HG03521 (cell line): ENCODE measurements around the gene CD300E.

Experiments used
- ATAC-seq: cut with Tn5 transposase; IDR thresholded peaks from one replicate; pipeline ENCODE4 v1.9.1; 2021; ENCODE audit warnings: mild to moderate bottlenecking, moderate library complexity; ENCODE audit not compliant: unreplicated experiment

The CD300E gene, protein sequence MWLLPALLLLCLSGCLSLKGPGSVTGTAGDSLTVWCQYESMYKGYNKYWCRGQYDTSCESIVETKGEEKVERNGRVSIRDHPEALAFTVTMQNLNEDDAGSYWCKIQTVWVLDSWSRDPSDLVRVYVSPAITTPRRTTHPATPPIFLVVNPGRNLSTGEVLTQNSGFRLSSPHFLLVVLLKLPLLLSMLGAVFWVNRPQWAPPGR

GRCh38 chr17:74623693-74624093 is at the start of gene CD300E:
CD300E (minus strand) TSS chr17:74623738; CDS start chr17:74623621, 117 bp downstream.
- no peak for ATAC-seq

GRCh38 chr17:74671031-74671771 is 47.7 kb upstream of the CD300E start:
- ATAC-seq, result no peak

DNA sequence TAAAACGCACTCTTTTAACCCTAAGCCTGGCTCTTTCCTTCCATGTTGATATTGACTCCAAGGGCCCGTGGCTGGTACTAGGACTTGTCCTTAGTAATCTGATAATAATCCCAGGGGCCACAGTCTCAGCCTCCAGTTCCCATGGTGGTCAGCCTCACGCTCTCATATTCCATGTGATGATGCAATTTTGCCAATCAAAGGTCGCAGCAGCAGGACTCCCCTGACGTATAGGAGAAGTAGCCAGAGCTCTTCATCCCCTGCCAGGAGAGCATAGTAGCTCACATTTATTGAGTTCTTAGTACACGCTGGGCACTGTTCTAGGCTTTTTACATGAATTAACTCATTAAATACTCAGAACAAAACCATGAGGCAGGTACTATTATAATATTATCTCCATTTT is 46.8 kb upstream of the CD300E start:
- ATAC-seq, result no peak

DNA sequence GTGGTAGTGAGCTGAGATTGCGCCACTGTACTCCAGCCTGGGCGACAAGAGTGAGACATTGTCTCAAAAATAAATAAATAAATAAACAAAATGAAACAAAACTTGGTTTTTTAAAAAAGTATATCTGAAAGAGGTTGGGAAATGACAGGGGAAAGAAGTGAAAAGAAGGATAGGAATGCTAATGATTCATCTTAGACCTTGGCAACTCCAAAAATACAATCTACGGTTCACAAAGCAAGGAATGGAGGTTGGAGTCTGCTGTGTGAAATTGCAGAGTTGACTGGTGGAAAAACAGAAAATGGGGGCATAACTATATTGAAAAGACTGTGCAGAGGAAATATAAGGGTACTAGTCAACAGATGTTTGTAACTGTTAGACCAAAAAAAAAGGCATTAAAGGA is 40.0 kb upstream of the CD300E start:
- no peak for ATAC-seq

GRCh38 chr17:74659889-74660288 is 36.4 kb upstream of the CD300E start:
- ATAC-seq, result no peak

DNA sequence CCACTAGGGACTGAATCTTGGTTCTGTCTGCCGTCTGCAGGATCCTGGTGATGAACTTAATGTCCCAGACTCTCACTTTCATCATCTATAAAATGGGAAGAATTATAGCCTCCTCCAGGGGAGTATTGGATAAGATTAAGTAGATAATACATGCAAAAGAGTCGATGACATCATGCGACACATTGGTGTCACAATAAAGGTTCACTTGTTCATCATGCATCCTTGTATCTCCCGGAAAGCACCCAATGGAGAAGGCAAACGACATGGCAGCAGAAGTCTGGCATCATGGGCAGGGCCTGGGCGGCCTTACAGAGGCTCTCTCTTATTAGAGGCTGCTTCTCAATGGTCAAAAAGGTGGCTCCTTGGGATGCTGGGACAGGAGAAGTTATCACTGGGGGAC is 35.1 kb upstream of the CD300E start:
- no peak for ATAC-seq

DNA sequence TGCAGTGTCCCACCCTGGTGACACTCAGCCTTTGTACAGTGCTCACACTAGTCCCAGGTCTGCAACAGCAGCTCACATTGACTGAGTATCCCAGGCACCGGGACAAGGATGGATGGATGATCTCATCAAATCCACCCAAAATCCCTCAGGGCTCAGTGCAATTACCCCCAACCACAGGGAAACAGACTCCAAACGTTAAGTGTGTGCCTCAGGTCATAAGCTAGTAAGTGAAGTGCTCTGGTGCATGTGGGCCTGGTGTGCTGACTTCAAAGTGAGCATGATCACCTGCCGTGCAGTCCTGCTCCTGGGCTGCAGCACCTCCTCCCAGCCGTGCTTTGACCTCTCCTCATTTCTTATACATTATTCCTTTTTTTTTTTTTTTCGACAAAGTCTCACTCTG is 31.2 kb upstream of the CD300E start:
- no peak for ATAC-seq

GRCh38 chr17:74652020-74652419 is 28.5 kb upstream of the CD300E start:
- ATAC-seq, result no peak

DNA sequence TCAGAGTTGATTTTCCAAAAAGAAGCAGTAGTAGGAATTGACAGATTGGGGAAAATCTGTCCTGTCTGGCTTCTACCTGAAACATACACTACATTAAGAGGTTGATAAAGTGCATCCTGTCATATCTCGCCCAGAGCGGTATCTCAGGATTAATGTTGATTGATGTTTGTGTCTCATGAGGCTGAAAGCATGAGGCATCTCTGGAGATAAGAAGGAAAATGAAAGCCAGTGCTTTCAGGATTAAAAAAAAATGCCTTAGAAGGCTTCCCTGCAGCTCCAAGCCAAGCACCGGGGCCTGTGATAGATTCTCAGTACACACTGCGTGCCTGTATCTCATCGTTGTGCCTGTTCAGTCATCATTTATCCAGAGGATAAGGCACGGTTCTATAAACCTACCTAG is 26.4 kb upstream of the CD300E start:
- ATAC-seq, result no peak

GRCh38 chr17:74647871-74648672 is 24.5 kb upstream of the CD300E start:
- no peak for ATAC-seq

DNA sequence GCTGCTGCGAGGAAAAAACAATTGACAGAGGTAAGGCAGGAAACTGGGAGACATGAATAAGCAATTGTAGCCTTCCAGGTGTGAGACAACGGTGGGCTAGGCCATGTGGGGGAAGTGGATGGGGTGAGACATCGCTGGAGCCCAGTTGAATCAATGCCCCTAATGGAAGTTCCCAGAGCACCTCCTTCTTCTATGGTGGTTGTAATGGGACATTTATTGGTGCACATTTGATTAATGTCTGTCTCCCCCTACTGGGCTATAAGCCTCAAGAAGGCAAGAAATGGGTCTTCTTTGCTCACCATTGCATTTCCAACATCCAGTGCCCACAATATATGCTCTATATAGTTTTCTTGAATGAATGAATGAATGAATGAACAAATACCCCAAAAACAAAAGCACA is 22.7 kb upstream of the CD300E start:
- ATAC-seq, result no peak

DNA sequence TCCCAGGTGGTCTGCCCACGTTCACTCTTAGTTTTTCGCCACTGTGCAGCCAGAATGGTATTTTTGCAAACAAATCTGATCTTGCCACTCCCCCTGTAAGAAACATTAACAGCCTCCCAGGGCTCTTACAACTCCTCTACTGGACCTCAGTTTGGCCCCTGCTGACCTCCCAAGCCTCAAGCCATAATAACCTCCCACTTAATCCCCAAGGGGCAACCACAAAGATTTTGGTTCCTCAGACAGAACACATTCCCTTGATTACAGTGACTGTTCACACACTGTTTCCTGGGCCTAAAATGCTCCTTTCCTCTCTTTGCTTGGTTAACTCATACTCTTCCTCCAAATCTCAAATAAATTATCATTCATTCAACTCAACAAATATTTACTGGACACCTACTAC is 21.5 kb upstream of the CD300E start:
- no peak for ATAC-seq

DNA sequence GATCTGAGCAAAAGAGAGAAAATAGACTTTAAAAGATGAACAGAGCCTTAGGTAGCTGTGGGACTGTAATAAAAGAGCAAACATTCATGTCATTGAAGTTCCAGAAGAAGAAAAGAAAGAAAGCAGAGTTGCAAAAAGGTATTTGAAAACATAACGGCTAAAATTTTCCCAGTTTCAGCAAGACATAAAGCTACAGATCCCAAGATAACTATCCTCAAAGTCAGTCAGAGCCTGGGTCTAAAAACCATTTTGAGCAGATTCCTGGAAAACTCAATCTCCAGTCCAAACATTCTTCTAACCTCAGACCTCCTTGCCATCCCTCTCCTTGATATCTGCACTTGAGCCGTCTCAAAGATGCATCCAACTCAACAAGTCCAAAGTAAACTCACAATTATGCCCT is 20.9 kb upstream of the CD300E start:
- ATAC-seq, result no peak

- ATAC-seq, result no peak
Measured at GRCh38 chr17:74643826-74644225, 20.3 kb upstream of the CD300E start.

- no peak for ATAC-seq
Measured at GRCh38 chr17:74642995-74643394, 19.5 kb upstream of the CD300E start.

DNA sequence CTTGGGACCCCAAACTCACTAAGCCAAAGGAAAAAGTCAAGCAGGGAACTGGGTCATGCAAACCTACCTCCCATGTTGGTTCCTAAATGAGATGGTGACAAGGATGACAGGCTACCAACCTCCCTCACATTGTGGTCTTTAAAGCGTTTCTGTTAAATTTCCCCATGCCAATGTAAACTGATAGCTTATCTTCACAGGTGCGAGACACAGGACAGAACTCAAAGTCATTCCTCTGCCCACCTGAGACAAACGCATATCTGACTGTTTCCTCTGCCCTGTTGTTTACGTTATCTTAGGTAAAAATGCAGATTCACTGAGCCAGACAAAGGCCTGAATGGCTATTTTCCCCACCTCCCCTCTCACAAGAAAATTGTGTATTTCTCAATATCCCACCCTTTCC is 19.0 kb upstream of the CD300E start:
- ATAC-seq, result no peak

- no peak for ATAC-seq
Measured at GRCh38 chr17:74641958-74642298, 18.4 kb upstream of the CD300E start.

DNA sequence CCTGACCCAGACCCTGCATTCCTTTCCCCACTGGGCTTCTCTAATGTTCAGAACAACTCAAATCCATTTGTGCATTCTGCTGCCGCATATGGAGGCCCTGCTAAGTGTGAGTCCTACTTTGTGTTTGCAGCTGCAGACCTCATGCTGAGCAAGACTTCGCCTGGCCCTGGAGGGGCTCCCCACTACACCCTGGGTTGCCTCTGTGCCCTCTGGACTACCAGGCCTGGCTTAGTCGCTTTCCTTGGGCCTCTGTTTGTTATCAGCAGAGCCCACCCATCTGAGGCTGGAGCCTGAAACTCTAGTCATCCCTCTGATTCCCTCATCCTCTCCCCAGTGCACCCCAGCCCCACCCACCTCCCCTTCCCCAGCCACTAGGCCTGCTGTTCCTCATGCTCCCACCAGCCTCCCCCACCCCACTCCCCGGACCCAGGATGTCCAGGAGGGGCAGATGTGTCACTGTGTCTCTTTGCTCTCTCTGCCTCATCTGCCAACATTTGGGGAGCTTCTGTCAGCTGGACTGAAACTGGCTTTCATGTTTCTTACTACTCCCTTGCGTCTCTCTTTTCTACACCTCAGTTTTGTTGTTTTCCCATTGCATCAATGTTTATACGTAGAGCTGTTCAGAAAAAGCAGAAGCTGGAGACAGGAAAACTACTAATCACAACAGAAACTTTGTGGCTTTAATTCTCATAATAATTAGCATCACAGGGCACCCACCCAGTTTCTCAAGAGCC is 17.9 kb upstream of the CD300E start:
- ATAC-seq, result no peak

DNA sequence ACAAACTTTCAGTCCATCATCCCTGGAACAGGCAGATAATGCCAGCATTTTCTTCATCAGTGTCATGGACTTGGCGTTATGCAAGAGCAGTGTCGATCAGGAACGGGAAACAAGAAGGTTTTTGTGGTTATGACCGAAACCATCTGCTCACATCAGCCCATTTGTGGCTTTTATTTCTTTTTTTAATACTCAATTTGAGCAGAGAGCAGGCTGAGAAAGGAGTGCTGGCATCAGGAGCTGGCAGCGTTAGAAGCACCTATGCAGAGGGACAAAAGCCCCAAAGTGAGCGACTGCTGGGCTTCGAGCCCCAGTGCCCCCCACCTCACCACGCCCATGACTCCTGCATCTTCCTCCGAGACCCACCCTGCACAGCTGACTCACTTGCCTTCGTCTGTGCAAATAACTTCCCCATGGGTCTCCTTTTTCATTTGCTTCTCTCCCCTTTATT is 16.2 kb upstream of the CD300E start:
- no peak for ATAC-seq

- no peak for ATAC-seq
Measured at GRCh38 chr17:74637926-74638325, 14.4 kb upstream of the CD300E start.

DNA sequence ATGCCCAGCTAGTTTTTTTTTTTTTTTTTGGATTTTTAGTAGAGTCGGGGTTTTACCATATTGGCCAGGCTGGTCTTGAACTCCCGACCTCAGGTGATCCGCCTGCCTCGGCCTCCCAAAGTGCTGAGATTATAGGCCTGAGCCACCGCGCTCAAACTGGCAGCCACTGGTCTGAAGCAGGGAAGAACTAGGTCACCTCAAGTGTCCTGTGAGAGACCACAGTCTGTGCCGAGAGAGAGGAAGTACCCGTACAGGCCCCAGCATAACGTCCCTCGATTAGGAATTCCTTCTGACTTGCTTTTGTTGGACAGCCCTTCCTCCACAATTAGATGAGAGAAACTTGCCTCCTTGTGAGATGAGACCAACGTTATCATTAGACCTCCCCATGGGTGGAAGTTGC is 13.7 kb upstream of the CD300E start:
- ATAC-seq, result no peak
